ENCODE results near the gene LRMDA.

The LRMDA gene

DNA sequence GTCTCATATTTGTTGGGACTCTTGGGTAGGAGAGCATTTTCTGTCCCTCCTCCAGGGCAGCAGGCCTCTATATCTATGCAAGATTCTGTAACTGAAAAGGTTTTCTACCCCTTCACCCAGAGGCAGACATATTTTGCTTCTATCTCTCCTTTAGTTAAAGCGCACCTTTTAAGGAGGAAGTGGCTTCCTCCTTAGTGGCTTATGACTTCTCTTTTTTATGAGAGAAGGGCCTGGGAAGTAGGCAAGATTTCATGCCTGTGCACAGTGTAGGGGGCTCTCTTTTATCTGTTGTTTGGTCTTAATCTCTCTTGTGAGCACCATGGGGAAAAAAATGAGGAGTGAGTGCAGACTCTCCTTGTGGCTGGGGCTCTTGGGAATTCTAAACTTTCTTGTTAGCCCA lies 122.1 kb downstream of the LRMDA start:
- DNase-seq (ENCODE audit: extremely low read depth, low read depth), result no peak
- TF ChIP-seq, protein P1, sequence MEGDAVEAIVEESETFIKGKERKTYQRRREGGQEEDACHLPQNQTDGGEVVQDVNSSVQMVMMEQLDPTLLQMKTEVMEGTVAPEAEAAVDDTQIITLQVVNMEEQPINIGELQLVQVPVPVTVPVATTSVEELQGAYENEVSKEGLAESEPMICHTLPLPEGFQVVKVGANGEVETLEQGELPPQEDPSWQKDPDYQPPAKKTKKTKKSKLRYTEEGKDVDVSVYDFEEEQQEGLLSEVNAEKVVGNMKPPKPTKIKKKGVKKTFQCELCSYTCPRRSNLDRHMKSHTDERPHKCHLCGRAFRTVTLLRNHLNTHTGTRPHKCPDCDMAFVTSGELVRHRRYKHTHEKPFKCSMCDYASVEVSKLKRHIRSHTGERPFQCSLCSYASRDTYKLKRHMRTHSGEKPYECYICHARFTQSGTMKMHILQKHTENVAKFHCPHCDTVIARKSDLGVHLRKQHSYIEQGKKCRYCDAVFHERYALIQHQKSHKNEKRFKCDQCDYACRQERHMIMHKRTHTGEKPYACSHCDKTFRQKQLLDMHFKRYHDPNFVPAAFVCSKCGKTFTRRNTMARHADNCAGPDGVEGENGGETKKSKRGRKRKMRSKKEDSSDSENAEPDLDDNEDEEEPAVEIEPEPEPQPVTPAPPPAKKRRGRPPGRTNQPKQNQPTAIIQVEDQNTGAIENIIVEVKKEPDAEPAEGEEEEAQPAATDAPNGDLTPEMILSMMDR (IDR thresholded peaks at IDR 0.05; ENCODE audit: low read depth, low read length), result no peak

DNA sequence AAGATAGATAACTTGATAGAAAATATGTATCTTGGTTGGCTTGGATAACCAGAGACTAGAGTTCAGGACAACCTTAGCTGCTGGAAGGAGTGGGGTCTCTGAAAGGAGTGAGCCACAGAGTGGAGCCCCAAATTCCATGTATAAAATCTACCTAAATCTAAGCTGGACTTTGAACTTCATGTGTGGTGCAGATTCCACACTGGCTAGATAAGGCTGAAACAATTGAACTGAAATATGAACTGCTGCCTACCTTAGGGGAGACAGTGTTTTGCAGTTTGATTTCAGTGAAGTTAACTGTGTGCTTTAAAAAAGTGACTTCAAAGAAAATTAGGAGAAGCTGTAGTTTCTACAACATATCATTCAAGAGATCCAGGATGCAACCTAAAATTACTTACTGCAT lies 123.9 kb downstream of the LRMDA start:
- TF ChIP-seq, protein P1 (IDR thresholded peaks at IDR 0.05; ENCODE audit: low read depth, low read length), result no peak
- DNase-seq (ENCODE audit: extremely low read depth, low read depth), result no peak

DNA sequence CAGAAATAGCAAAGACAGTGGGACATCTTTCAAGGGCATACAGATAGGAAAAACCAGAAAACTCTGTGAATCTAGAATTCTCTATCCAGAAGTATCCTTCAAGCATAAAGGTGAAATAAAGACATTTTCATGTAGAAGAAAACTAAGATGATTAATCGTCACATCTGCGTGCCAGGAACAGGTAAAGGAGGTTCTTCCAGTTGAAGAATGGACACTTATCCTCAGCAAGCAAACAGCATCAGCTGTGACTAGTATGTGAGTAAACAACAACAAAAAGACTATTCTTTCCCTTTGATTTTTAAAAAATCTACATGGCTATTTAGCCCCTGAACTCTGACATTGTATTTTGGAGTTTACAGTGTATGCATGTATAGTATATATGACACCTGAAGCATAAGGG lies 124.9 kb downstream of the LRMDA start:
- DNase-seq (ENCODE audit: extremely low read depth, low read depth), result no peak
- TF ChIP-seq, protein P1 (IDR thresholded peaks at IDR 0.05; ENCODE audit: low read depth, low read length), result no peak

DNA sequence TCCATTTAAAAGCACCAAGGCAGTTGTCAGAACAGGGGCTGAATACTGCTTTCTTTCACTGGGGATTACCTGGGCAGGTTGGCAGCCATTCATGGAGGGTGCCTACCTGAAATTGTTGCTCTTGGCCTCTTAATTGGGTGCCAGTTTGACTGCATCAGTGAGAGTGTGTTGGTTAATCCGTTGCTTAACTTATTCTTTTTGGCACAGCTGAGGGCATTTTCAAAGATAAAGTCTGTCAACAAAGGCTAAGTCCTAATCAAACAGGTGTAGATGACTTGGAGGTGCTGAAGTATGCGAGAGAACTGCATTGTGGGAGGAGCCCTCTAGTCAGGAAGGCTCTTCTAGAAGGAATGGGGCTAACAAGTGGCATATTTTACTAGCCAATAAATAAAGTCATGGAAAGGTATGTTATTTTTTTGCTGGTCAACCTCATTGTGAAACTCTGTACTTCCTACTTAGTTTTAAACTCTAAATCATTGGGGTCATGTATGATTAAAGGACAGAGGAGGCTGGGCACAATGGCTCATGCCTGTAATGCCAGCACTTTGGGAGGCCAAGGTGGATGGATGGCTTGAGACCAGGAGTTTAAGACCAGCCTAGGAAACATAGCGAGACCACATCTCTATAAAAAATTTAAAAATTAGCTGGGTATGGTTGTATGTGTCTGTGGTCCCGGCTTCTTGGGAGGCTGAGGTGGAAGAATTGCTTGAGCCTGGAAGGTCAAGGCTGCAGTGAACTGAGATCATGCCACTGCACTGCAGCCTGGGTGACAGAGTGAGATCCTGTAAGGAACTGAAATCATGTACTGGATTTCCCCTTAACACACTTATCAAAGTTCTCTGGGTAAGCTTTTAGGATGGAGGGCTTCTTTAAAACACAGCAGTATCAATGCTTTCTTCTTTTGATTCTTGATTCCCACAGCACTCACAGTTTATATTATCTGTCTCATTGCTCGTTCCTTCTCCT lies 134.1 kb downstream of the LRMDA start:
- TF ChIP-seq, protein P1 (IDR thresholded peaks at IDR 0.05; ENCODE audit: low read depth, low read length), result no peak
- no peak for DNase-seq (ENCODE audit: extremely low read depth, low read depth)

DNA sequence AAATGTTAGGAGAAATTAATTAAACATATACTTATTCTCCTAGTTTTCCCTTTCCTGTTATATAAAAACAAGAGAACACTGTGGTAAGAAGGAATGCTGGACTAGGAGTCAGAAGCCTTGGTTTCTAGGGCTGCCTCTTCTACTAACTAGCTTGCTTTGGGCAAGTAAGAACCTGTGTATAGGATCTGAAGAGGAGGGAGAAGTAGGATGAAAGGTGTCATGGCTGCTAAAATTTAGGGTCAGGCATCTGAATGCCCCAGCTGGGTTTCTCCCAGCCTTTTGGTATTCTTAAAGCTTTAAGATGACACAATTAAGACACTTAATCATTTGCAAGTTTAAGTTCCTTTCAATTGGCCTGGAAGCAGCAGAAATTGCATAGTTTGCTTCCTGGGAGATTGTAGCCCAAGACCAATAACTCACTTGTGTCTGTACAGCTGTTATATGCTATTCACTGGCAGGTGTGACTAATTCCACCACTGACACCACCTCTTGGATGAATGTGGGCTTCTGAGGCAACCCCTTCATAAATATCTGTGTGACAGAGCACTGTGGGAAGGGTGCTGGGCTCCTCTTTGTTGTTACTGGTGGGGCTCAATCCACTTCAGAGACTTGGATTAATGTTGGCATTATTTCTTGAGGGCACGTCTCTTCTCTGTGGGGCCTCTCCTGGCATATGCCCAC lies 137.2 kb downstream of the LRMDA start:
- TF ChIP-seq, protein P1 (IDR thresholded peaks at IDR 0.05; ENCODE audit: low read depth, low read length), result no peak
- DNase-seq (ENCODE audit: extremely low read depth, low read depth), result no peak

DNA sequence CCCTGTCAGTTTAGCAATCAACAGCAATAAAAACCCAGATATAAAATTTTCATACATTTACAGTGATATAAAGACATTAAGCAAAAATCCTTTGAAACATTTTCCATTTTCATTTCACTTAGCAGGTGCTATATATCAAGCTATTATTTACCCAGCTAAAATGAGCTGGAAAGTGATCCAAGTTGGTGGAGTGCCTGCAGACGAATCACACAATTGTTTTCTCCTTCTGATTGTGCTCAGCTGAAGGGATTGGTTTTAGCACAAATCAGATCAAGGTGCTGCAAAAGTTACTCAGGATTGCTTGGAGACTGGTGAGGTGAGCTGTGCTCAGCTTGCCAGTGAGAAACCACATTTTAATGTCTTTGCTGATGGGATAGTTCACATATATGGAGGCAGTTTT lies 138.1 kb downstream of the LRMDA start:
- TF ChIP-seq, protein P1 (IDR thresholded peaks at IDR 0.05; ENCODE audit: low read depth, low read length), result no peak
- DNase-seq (ENCODE audit: extremely low read depth, low read depth), result no peak

DNA sequence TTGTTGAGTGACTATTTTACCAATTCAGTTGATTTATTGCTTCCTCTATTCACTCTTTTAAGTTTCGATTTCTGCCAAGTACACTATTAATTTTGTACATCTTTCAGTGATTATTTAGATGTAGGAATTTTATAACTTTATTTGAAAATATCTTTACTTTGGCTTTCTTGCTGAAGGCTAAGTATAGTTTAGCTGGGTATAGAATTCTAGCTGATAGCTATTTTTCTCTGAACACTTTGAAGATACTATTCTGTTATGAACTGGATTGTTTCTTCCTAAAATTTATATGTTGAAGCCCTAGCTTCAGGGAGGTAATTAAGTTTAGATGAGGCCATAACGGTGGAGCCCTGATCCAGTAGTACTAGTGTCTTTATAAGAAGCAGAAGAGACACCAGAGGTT lies 141.1 kb downstream of the LRMDA start:
- no peak for DNase-seq (ENCODE audit: extremely low read depth, low read depth)
- TF ChIP-seq, protein P1 (IDR thresholded peaks at IDR 0.05; ENCODE audit: low read depth, low read length), result no peak

Data from AG09319 (cell line).